NK-92 (cell line): ENCODE measurements around the gene DENND4A.
"Not testable (repeated sequence)": the region's sequence is repeated elsewhere in the genome, so short reads cannot be mapped to it uniquely, and the experiment has no call there.

Experiments
- DNase-seq: peaks from one replicate; lab custom pipeline; 2025; ENCODE audit not compliant: unreplicated experiment; lab: John Stamatoyannopoulos, UW

The DENND4A gene

DNA sequence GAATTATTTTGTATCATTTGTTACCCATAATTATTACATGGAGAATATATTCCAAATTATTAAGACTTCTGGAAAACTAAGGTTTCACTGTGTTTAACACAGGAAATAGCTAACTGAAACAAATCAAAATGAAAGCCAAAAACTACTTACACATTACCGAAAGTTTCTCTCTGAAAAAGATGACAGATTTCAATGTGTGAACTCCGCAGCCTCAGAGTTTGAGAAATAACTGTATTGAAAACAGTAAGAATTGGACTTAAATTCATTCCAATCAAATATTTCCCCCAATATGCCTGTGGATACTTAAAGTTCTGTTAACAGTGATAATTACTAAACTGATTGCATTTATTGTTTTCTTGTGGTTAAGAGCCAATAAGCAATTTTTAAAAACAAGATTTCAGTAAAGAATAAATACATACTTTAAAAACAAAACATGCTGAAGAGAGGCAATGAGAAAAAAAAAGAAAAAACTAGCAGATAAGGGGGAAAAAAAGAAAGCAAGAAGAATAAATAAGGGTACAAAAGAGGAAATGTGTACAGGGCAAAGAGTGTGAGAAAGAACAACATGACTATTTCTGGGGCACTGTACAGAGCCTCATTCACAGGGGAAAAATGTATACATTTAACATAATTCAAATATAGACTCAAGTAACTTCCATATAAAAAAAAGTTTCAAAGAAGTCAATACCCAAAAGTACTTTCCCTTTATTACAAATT, 30.7 kb downstream of the DENND4A start:
- DNase-seq, result no peak

GRCh38 chr15:65759441-65759840, 32.7 kb downstream of the DENND4A start:
- no peak for DNase-seq

GRCh38 chr15:65758242-65758641, 33.9 kb downstream of the DENND4A start:
- no peak for DNase-seq

DNA sequence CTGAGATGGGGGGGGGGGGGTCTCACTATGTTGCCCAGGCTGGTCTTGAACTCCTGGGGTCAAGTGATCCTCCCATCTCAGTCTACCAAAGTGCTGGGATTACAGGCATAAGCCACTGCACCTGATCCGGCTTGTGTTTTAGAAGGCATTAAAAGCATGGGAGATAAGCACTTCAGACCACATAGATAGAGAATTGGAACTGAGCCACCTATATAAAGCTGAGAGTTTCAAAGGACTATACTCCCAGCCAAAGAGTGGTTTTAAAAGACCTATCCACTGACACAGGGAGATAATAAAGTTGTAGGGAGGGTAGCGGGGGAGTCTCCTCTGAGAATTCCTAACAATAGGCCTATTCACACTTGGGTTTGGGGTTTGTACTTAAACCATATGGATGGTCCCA, 34.8 kb downstream of the DENND4A start:
- no peak for DNase-seq

DNA sequence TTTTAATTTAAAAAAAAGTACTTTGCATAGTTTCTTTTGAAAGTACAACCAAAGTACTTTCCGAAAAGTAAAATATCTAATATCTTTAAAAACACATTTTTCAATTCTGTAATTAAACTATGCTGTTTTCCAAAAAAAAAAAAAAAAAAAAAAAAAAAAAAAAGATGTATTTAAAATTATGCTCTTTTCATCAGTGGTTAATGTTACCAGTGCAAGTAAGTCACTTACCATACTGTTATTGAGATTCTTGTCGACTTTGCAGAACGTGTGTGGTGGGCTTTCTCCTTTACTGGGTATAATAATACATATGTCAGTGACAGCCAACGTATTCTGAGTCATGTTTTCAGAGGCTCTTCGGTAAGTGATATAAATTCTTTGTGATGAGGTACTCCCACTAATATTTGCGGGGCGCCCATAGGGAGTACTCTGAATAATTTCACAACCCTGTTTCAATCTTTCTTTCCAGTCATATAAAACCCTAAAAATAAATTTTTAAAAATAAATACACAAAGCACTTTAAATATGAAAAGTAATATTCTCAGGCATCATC, 39.9 kb downstream of the DENND4A start:
- no peak for DNase-seq

DNA sequence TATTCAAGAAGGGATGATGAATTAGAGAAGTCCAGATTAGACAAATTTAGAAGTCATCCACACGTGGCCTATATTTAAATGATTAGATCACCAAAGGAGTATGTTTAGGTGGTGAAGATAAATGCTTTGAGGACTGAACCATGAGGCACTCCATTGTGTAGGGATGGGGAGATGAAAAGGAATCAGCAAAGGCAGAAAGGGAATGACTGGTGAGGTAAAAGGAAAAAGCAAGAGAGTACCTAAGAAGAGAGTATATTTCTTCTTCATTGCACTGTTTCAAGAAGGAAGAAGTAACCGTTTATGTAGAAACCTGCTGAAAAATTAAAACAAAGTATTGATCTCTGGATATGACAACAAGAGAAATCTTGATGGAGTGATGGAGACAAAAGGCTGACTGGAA, 40.7 kb downstream of the DENND4A start:
- DNase-seq, result no peak

DNA sequence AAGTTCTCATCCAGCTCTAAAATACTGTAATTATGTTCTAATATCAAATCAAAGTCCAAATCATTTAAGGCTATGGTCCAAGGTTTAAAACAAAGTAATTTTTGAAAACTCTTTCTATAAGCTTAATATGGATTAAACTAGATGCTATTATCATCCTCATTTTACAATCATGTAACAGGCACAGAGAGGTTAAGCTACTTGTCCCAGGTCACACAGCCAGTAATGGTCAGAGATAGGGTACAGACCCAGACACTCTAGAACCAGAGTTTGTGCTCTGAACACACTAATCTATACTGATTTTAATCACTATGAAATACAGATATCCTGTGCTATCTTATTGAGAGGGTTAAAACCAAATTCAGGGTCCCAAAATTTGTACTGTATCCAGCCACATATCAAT, 44.8 kb downstream of the DENND4A start:
- no peak for DNase-seq

- no peak for DNase-seq
Observed at GRCh38 chr15:65743637-65744252, 48.3 kb downstream of the DENND4A start.

DNA sequence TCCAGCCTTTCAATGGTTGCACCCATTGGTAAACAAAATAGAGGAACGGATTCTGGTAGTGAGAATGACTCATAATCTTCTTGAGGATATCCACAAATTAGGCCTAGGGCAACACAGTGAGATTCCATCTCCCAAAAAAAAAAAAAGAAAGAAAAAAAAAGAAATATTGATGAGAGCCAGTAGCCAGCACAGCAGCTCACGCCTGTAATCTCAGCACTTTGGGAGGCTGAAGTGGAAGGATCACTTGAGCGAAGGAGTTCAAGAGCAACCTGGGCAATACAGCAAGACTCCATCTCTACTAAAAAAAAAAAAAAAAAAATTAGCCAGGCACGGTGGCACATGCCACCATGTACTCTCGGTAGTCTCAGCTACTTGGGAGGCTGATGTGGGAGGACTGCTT, 51.9 kb downstream of the DENND4A start:
- no peak for DNase-seq

DNA sequence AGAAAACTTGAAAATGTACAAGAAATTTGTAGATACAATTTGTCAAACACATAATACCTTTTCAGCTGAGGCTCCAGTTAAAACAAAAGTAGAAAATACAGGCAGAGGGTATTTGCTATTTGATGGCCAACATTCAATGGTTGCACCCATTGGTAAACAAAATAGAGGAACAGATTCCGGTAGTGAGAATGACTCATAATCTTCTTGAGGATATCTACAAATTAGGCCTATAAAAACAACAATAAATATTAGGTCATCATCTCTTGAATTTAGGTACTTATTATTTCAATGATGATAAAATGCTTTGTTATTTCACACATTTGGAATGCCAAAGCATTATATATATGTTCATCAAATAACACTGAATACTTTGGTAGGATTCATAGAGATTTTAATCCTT, 53.4 kb downstream of the DENND4A start:
- no peak for DNase-seq

DNA sequence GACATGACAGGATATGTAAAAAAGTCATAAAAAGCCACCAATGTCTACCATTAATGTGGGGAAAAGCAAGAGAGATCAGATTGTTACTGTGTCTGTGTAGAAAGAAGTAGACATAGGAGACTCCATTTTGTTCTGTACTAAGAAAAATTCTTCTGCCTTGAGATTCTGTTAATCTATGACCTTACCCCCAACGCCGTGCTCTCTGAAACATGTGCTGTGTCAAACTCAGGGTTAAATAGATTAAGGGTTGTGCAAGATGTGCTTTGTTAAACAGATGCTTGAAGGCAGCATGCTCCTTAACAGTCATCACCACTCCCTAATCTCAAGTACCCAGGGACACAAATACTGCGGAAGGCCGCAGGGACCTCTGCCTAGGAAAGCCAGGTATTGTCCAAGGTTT, 58.5 kb downstream of the DENND4A start:
- DNase-seq, result not testable (repeated sequence)

DNA sequence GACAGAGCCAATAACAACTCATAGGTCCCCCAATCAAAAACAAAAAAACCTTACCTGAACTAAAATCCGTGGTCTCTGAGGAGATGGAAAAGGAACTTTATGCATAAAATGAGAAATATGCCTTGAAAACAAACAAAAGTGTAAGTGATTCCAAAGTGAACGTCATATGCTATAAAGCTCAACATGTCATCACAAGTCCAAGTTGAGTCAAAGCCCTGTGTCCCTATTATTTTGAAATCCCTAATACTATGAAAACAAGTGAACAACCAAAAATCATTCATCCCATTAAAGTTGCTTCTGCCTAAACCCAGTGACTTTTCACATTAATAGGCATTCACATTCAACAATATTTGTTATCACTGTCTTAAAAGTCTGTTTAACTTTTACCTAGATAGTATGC, 59.4 kb downstream of the DENND4A start:
- no peak for DNase-seq

- DNase-seq, result no peak
Observed at GRCh38 chr15:65731926-65732325, 60.2 kb downstream of the DENND4A start.

DNA sequence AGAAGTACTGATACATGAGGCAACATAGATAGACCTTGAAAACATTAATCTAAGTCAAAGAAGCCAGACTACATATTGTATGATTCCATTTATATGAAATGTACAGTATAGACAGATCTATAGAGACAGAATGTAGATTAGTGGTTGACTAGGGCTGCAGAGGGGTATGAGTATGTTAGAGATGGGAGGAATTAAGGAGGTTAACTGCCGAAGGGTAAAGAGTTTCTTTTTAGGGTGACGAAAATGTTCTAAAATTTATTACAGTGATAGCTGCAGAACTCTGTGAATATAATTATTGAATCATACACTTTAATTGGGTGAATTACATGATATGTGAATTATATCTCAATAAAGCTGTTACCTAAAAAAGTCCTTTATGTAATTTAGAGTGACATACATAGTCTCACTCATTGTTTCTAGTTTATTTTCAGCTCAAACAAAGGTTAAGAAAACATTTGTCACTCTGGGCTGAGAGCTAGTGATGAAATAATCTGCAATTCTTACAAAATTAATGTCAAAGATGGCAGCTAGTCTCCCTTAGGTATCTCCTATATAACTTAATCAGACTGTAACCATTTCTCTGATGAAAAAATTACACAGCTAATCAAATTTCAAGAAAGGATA, 61.4 kb downstream of the DENND4A start:
- no peak for DNase-seq

DNA sequence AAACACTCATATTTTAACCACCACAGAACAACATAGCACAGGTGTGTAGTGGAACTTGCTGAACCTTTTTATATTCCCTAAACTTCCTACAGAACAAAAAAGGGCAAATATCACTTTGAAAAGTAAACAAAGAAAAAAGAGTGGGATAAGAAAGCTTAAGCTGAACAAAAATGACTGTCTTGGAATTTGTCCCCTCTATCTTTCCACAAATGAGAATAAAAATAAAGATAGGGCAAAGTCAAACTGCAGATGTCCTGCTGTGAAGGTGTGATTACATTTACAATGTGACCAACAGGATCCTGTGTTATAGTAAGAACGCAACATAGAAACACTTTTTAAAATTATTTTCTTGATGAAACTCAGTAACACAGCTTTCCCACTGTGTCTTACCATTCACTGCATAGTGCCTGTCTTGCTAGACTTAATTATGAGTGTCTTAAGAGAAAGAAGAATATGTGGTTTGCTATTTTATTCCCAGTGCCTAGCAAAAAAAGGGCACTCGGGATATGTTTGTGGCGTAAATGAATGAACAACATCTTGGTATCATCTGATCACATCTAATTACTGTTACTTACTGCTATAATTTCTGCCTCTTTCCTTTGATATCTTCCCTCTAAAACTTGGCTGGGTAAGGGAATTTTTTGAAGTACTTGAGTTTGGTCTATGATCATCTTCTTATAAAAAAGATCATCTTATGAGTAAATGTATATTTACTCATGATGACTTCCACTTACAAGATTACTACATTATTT, 67.5 kb downstream of the DENND4A start:
- DNase-seq, result no peak

GRCh38 chr15:65723876-65724275, 68.2 kb downstream of the DENND4A start:
- DNase-seq, result no peak

DNA sequence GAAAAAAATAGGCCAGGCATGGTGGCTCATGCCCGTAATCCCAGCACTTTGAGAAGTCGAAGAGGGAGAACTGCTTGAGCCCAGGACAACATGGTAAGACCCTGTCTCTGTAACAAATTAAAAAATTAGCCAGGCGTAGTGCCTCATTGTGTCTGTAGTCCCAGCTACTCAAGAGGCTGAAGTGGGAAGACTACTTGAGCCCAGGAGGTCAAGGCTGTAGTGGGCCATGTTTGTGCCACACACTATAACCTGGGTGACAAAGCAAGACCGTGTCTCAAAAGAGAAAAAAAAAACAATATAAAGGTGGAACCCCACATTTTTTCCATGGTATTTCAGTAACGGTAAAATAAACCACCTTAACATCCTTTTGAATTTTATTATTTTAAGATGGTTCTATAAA, 69.9 kb downstream of the DENND4A start:
- DNase-seq, result no peak

- DNase-seq, result no peak
Observed at GRCh38 chr15:65712415-65712814, 79.7 kb downstream of the DENND4A start.

GRCh38 chr15:65695081-65695480, 97.0 kb downstream of the DENND4A start:
- no peak for DNase-seq

GRCh38 chr15:65690778-65691177, 101.3 kb downstream of the DENND4A start:
- no peak for DNase-seq

DNA sequence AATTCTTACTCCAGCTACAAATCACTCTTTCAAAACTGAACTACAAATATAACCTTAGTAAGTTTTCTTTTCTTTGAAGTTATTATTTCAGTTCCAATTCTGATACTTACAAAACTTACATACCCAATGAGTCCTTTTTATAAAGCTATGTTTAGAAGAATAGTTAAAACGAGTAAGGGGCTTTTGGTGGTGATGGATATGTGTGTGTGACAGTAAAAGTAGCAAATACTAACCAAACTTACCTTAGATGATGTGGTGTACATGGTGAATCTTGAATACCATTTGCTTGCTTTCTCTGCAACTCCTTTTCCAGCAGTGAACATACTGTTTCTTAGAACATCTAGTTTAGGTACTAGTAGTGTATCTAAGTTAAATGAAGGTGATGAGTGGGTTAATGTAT, 101.9 kb downstream of the DENND4A start:
- DNase-seq, result no peak

GRCh38 chr15:65688462-65688861, 103.6 kb downstream of the DENND4A start:
- no peak for DNase-seq
